HG03060 (cell line): ENCODE results near the gene BCORL1.

Experiments used
- ATAC-seq: cut with Tn5 transposase; IDR thresholded peaks from one replicate; pipeline ENCODE4 v1.9.1; 2021; ENCODE audit warnings: low read depth, moderate number of reproducible peaks; ENCODE audit not compliant: unreplicated experiment

BCORL1 gene

DNA sequence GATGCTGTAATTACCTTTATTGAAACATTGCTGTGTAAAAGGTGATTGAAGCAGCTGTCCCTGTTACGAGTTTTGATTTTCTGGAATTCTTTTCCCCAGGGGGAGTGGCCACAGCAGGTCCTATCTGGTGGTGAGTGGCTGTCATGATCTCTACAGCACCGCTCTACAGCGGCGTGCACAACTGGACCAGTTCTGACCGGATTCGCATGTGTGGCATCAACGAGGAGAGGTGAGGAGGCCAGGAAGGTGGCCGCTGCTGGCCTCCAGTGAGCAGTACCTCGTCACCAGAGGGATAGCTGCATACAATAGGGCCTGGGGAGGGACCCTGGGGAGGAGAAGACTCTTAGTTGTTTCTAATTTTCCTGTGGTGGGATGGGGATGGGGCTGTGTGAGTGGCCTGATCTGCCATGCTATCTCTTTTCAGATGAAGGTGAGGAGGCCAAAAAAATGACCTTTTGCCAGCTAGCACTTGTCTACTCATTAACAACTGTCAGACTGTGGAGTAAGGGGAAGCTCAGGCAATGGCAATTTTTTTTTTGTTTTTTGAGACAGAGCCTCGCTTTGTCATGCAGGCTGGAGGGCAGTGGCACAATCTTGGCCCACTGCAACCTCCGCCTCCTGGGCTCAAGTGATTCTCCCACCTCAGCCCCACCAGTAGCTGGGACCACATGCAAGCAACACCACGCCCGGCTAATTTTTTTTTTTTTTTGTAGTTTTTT is 22.8 kb downstream of the BCORL1 start:
- ATAC-seq = no peak

- no peak for ATAC-seq
These were observed 27.3 kb downstream of the BCORL1 start for GRCh38 chrX:130009658-130010223.

DNA sequence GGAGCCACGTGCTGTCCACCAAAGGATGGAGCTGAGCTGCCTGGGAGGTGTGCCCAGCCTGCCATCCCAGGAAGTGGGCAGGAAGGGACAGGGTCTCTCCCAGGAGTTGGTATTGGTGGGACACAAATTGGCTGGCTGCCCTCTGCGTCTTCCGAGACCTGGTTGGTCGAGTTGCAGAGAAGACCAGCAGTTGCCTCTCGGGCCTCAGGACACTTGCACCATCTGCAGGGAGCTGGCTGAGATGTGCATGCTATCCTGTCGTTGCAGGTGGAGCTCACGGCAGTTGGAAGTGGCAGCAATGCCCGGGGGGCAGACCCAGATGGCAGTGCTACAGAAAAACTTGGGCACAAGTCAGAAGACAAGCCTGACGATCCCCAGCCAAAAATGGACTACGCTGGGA is 30.2 kb downstream of the BCORL1 start:
- ATAC-seq = no peak

DNA sequence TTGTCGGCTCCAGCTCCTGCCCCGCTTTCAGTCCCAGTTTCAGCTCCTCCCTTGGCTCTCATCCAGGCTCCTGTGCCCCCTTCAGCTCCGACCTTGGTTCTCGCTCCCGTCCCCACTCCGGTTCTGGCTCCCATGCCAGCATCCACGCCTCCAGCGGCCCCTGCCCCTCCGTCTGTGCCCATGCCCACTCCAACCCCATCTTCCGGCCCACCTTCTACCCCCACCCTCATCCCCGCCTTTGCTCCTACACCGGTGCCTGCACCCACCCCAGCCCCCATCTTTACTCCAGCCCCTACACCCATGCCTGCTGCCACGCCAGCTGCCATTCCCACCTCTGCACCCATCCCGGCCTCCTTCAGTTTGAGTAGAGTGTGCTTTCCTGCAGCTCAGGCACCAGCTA is 31.2 kb downstream of the BCORL1 start:
- ATAC-seq = no peak

DNA sequence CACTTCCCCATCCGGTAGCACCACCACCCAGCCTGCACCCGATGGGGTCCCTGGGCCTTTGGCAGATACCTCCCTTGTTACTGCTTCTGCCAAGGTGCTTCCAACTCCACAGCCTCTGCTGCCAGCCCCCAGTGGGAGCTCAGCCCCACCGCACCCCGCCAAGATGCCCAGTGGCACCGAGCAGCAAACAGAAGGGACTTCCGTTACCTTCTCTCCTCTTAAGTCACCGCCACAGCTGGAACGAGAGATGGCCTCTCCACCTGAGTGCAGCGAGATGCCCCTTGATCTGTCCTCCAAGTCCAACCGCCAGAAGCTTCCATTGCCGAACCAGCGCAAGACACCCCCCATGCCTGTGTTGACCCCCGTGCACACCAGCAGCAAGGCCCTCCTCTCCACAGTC is 31.9 kb downstream of the BCORL1 start:
- ATAC-seq = no peak

DNA sequence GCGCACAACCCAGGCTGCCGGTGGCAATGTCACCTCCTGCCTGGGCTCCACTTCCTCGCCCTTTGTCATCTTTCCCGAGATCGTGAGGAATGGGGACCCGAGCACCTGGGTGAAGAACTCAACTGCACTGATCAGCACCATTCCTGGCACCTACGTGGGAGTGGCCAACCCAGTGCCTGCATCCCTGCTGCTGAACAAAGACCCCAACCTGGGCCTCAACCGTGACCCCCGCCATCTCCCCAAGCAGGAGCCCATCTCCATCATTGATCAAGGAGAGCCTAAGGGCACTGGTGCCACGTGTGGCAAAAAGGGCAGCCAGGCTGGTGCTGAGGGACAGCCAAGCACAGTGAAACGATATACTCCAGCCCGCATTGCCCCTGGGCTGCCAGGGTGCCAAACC is 32.3 kb downstream of the BCORL1 start:
- ATAC-seq = no peak

- ATAC-seq = no peak
These were observed 32.7 kb downstream of the BCORL1 start for GRCh38 chrX:130015181-130015580.

GRCh38 chrX:130018143-130018542 is 35.7 kb downstream of the BCORL1 start:
- no peak for ATAC-seq

DNA sequence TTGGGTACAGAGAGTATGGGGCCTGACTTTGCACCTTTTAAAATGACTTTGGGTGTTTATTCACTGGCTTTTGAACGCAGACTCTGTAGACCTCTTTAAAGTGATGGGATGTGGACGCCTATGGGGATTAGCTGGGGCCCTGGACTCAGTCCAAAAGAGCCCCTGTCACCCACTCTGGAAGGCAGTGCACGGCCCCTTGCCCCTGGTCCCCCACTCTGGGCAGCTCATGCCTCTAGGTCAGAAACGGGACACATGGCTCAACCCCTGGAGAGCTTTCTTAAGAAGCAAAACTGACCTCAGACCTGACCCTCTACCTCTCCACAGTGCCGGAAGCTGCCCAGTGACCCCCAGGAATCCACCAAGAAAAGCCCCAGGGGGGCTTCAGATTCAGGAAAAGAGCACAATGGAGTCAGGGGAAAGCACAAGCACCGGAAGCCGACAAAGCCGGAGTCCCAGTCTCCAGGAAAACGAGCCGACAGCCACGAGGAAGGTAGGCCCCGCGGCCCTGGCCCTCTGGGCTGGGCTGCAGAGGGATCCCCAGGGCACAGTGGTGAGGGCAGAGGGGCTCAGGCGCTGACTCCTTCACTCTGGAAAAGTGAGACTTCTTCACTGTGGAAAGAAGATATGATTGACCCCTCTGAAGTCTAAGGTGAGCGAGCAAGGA is 38.4 kb downstream of the BCORL1 start:
- ATAC-seq = no peak

DNA sequence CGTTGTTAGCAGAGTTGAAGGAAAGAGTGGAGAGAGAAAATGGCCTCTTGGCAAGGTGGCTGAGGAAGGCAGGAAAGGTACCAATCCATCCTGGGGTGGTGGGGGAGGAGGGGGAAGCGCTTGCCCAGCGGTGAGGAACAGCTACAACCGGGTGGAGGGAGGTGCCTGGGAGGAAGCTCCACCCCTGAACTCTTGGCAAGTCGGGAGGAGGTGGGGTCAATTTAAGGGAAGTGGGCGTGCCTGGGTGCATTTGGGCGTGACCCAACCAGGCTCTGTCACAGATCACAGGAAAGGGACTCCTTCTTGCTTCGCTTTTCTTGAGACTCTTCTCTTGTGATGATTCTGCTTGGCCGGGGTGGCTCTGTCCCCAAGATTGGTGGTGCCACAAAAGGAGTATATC is 41.7 kb downstream of the BCORL1 start:
- peak; percentile 97 for ATAC-seq

DNA sequence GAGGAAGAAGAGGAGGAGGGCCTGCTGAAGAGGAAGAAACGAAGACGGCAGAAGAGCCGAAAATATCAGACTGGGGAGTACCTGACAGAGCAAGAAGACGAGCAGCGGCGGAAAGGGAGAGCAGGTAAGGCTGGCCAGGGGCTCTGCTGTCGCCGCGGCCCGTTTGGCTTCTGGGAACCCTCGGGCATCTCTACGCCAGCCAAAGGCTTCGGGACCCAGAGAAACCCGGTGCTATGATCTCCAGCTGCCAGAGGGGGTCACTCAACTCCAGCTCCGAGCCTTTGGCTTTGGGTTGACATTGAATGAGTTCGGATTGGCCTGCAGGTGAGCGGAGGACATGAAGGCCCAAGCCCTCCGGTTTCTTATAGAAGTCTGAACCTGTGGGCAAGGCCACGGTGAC is 42.8 kb downstream of the BCORL1 start:
- no peak for ATAC-seq

DNA sequence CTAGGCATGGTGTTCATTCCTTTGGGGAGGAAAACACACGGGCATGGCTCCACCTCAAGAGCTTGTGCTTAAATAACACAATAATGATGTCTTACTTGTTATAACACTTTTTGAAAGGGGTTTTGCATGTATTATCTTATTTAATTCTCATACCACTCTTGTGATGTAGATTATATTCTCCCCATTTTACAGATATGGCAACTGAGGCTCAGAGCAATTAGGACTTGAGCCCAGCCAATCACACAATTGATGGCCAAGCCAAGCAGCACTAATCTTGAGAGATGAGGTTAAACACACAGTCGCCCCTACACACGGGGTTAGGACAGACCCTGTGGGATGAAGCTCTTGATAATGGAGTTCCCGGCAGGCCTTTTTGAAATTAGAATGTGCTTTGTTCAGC is 45.1 kb downstream of the BCORL1 start:
- ATAC-seq = no peak

DNA sequence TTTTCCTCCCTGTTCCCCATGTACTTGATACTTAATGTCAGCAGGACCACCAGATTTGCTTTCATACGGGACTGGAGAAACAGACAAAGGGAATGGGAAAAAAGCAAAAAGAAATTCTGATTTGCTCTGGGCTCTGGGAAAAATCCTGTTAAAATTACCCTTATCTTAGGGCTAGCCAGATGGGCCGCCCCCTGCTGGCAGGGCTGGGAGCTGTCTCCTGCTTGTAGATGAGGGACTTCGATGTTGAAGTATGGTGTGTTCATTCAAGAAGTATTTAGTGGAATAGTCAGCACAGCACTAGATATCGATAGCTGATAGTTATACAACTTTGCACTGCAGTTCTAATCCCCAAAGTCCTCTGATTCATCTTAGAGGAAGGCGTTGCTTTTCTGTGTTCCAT is 45.8 kb downstream of the BCORL1 start:
- ATAC-seq = no peak

DNA sequence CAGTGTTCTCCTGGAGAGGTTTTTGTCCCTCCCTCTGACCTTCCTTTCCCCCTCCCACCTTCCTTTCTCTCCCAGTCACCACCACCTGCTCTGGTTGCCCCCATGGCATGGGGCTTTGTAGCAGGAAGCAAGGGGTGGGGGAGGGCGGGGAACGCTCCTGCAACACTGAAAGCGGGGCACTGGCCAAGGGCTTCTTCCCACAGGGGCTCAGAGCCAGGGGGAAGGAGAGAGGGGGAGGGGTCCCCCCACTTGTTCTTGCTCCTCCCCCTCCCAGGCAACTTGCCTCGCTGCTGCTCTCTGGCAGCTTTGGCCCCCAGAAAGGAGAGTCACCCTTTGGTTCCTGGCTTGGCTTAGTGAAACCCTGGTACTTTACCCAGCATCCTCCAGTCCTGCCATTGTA is 48.4 kb downstream of the BCORL1 start:
- no peak for ATAC-seq

- ATAC-seq = no peak
These were observed 50.1 kb downstream of the BCORL1 start for GRCh38 chrX:130032552-130032951.

- no peak for ATAC-seq
These were observed 51.7 kb downstream of the BCORL1 start for GRCh38 chrX:130034178-130034577.

- no peak for ATAC-seq
These were observed 57.4 kb downstream of the BCORL1 start for GRCh38 chrX:130039847-130040246.

DNA sequence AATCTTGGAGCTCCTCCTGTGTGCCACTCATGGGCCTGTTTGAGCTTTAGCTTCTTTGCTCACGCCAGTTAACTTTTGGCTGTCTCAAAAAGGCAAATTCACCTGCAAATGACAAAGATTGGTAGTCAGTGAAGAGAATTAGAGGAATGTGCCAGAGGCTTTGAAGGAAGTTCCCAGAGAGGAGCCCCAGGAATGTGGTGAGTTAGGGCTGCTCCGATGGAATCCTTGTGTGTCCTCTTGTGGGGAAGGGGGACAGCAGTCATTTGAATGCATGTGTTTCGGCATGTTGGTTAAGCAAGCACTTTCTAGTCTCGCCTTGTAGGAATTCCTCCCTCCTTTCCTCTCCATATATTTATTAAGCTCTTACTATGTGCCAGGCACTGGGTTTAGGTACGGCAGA is 65.0 kb downstream of the BCORL1 start:
- no peak for ATAC-seq

DNA sequence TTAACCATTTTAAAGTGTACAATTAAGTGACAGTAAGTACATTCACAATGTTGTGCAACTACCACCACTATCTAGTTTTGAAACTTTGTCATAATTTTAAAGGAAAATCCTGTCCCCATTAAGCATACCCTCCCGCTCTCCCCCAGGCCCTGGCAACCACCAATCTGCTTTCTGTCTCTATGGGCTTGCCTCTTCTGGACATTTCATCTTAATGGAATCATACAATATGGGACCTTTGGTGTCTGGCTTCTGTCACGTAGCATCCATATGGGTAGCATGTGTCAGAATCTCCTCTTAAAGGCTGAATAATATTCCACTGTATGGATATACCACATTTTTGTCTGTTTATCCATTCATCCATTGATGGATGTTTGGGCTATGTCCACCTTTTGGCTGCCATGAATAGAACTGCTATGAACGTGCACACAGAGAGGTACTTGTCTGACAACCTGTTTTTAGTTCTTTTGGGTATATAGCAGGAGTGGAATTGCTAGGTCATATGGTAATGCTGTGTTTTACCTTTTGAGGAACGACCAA is 66.3 kb downstream of the BCORL1 start:
- ATAC-seq = no peak

GRCh38 chrX:130049821-130050220 is 67.4 kb downstream of the BCORL1 start:
- no peak for ATAC-seq

- no peak for ATAC-seq
These were observed 68.9 kb downstream of the BCORL1 start for GRCh38 chrX:130051176-130051845.
